Central memory CD8-positive, alpha-beta T cell (primary cell): ENCODE results near the gene GLRX5.
"Not testable (repeated sequence)": the region's sequence is repeated elsewhere in the genome, so short reads cannot be mapped to it uniquely, and the experiment has no call there.

Source experiments
- ATAC-seq: fragments of 150-1000 bp; cut with Tn5 transposase; replicated peaks from 2 replicates; pipeline ENCODE4 v1.10.0; 2022; ENCODE audit warnings: mild to moderate bottlenecking, moderate FRiP score, moderate number of reproducible peaks; ENCODE audit not compliant: poor library complexity, severe bottlenecking; ENCODE audit errors: extremely low read depth
- DNase-seq, 2 donors: peaks; one replicate each; pipeline ENCODE4 v3.0.0; 2021; ENCODE audit warnings: low spot score in 2 of 2
- H3K27ac Mint-ChIP-seq: one replicate; pipeline ENCODE4 v1.8.0; 2022; ENCODE audit warnings: low read depth, mild to moderate bottlenecking, moderate library complexity, mixed read lengths
- H3K27me3 Mint-ChIP-seq: one replicate; pipeline ENCODE4 v1.8.0; 2022; ENCODE audit warnings: mixed read lengths
- H3K36me3 Mint-ChIP-seq: one replicate; pipeline ENCODE4 v1.8.0; 2022; ENCODE audit warnings: mild to moderate bottlenecking, moderate library complexity, mixed read lengths; ENCODE audit not compliant: insufficient read depth
- H3K4me1 Mint-ChIP-seq: one replicate; pipeline ENCODE4 v1.8.0; 2022; ENCODE audit warnings: mixed read lengths
- H3K4me3 Mint-ChIP-seq: one replicate; pipeline ENCODE4 v1.8.0; 2022; ENCODE audit warnings: mild to moderate bottlenecking, moderate library complexity, mixed read lengths
- H3K9me3 Mint-ChIP-seq: one replicate; pipeline ENCODE4 v1.8.0; 2022; ENCODE audit warnings: mixed read lengths

Gene GLRX5

GRCh38 chr14:95569440-95569839 is 34.6 kb downstream of the GLRX5 start:
- ATAC-seq (no peak), DNase-seq (no peak)
- H3K27ac Mint-ChIP-seq: no peak overlapping the region
- H3K9me3 Mint-ChIP-seq: no peaks in the 10 kb centered on the region
- H3K36me3 Mint-ChIP-seq: peaks cover 1% of the 10 kb centered on the region
- no peaks in the 10 kb centered on the region for H3K4me1 Mint-ChIP-seq
- H3K4me3 Mint-ChIP-seq: no peak overlapping the region
- H3K27me3 Mint-ChIP-seq: peaks cover 15% of the 10 kb centered on the region

- H3K36me3 Mint-ChIP-seq: peaks cover 1% of the 10 kb centered on the region
- H3K4me3 Mint-ChIP-seq: no peak overlapping the region
- H3K4me1 Mint-ChIP-seq: no peaks in the 10 kb centered on the region
- H3K27ac Mint-ChIP-seq: no peak overlapping the region
- H3K27me3 Mint-ChIP-seq: peaks cover 32% of the 10 kb centered on the region
- ATAC-seq (no peak), DNase-seq (no peak)
- H3K9me3 Mint-ChIP-seq: no peaks in the 10 kb centered on the region
These were observed 38.5 kb downstream of the GLRX5 start for GRCh38 chr14:95573313-95573712.

GRCh38 chr14:95575840-95576473 is 41.1 kb downstream of the GLRX5 start:
- ATAC-seq (no peak), DNase-seq (no peak)
- Mint-ChIP-seq H3K4me1 (no peaks in the 10 kb centered on the region), H3K27ac (no peak overlapping the region), H3K4me3 (no peak overlapping the region), H3K9me3 (no peaks in the 10 kb centered on the region), H3K27me3 (peaks cover 32% of the 10 kb centered on the region), H3K36me3 (peaks cover 1% of the 10 kb centered on the region)

- Mint-ChIP-seq H3K4me1 (no peaks in the 10 kb centered on the region), H3K9me3 (no peaks in the 10 kb centered on the region), H3K27me3 (peaks cover 32% of the 10 kb centered on the region), H3K36me3 (peaks cover 1% of the 10 kb centered on the region), H3K4me3 (no peak overlapping the region), H3K27ac (no peak overlapping the region)
- DNase-seq: no peak
- no peak for ATAC-seq
These were observed 42.4 kb downstream of the GLRX5 start for GRCh38 chr14:95577067-95577800.

- no peak overlapping the region for H3K4me3 Mint-ChIP-seq
- H3K27ac Mint-ChIP-seq: no peak overlapping the region
- no peaks in the 10 kb centered on the region for H3K36me3 Mint-ChIP-seq
- DNase-seq (no peak), ATAC-seq (no peak)
- peaks cover 32% of the 10 kb centered on the region for H3K27me3 Mint-ChIP-seq
- H3K4me1 Mint-ChIP-seq: no peaks in the 10 kb centered on the region
- no peaks in the 10 kb centered on the region for H3K9me3 Mint-ChIP-seq
These were observed 43.0 kb downstream of the GLRX5 start for GRCh38 chr14:95577870-95578269.

GRCh38 chr14:95583836-95584617 is 49.2 kb downstream of the GLRX5 start:
- ATAC-seq: not testable (repeated sequence)

GRCh38 chr14:95585953-95586620 is 51.2 kb downstream of the GLRX5 start:
- Mint-ChIP-seq H3K36me3 (no peaks in the 10 kb centered on the region), H3K27ac (no peak overlapping the region), H3K4me3 (no peak overlapping the region), H3K27me3 (peaks cover 43% of the 10 kb centered on the region), H3K9me3 (no peaks in the 10 kb centered on the region), H3K4me1 (no peaks in the 10 kb centered on the region)
- DNase-seq (no peak), ATAC-seq (no peak)

More at GRCh38 chr14:95583836-95584617, 49.2 kb downstream of the GLRX5 start:
- H3K9me3 Mint-ChIP-seq, H3K4me3 Mint-ChIP-seq, DNase-seq, H3K4me1 Mint-ChIP-seq, H3K27ac Mint-ChIP-seq, H3K36me3 Mint-ChIP-seq: not testable (repeated sequence)
- H3K27me3 Mint-ChIP-seq: peaks cover 43% of the 10 kb centered on the region

- H3K27me3 Mint-ChIP-seq: peaks cover 22% of the 10 kb centered on the region
- H3K4me1 Mint-ChIP-seq, H3K9me3 Mint-ChIP-seq, ATAC-seq, H3K27ac Mint-ChIP-seq, H3K4me3 Mint-ChIP-seq, DNase-seq, H3K36me3 Mint-ChIP-seq: not testable (repeated sequence)
These were observed 56.3 kb downstream of the GLRX5 start for GRCh38 chr14:95591182-95591581.
